ENCODE measurements around the gene KIF1A. TPM values are rescaled to one million over a fixed set of nuclear protein-coding genes. Genes with fewer than 3 reads are reported as not detected.

The KIF1A gene
- total and polyA plus RNA-seq, 10 of the 15 experiments (the other 5 are each of a cell fraction or from before 2014, with no cell fraction given): 0.04 to 0.95 (median 0.06) TPM; not detected in 5

- ChIA-PET POLR2A (no interaction called here), RAD21 (ENCODE audit: unreplicated experiment) (interaction anchor here (0.7 to 1.0 kb wide), 2 partner anchors 10 to 542 kb away, joined by 3 read pairs; no protein-coding TSS in a partner anchor)
These were observed 30.7 kb upstream of the KIF1A start for GRCh38 chr2:240850756-240851077.

More at GRCh38 chr2:240850756-240851077, 30.7 kb upstream of the KIF1A start:
- H3K36me3 ChIP-seq (ENCODE audit: control insufficient read depth in 2 of 2, insufficient read depth in 2 of 2, low read length in 1 of 2): no peaks in the 10 kb centered on the region
- no peaks in the 10 kb centered on the region for H3K27me3 ChIP-seq (replicated peaks in 1 of 2; ENCODE audit: control insufficient read depth in 2 of 2, insufficient read depth in 2 of 2, low read length in 1 of 2)
- no peak for DNase-seq (ENCODE audit: low read depth, low spot score)
- BruUV-seq (replicated peaks): no TSS peak
- SMC1A ChIA-PET (ENCODE audit: uncharacterized antibody, unreplicated experiment): interaction anchor here (0.6 kb wide), 1 partner anchor 9 kb away, joined by 3 read pairs; no protein-coding TSS in a partner anchor
- WGBS (ENCODE audit: insufficient coverage, insufficient replicate concordance, low lambda C conversion rate, missing lambda C conversion rate): 37% methylated on average over 11 of the region's 11 CpGs
- in situ Hi-C loops (cut with MboI) (loop anchor here (10.0 kb wide), 1 partner anchor 804 kb away; no protein-coding TSS in a partner anchor), intact Hi-C loops (cut with micrococcal nuclease; ENCODE audit: unreplicated experiment) (loop anchor here (5.0 to 10.0 kb wide), 2 partner anchors 227 to 364 kb away; no protein-coding TSS in a partner anchor)
- H3K4me3 ChIP-seq: no peak overlapping the region
- H4K20me1 ChIP-seq (ENCODE audit: control insufficient read depth, insufficient read depth): no peaks in the 10 kb centered on the region
- no peak for FAIRE-seq
- H3K27ac ChIP-seq (ENCODE audit: control insufficient read depth, insufficient read depth): no peak overlapping the region
- H3K79me2 ChIP-seq (ENCODE audit: control insufficient read depth, insufficient read depth, low read length): no peaks in the 10 kb centered on the region
- CTCF ChIA-PET: interaction anchor here (0.6 to 1.7 kb wide), 10 partner anchors 10 to 1028 kb away, joined by 3 to 12 read pairs (median 3); no protein-coding TSS in a partner anchor
- no peak for ATAC-seq
- TF ChIP-seq NRF1 (conservative IDR thresholded peaks at IDR 0.05; ENCODE audit: low read depth, low read length) (no peak), ZNF24 (IDR thresholded peaks at IDR 0.05) (no peak), CEBPB (IDR thresholded peaks at IDR 0.05; ENCODE audit: borderline replicate concordance in 1 of 2, low read depth in 2 of 2, low read length in 2 of 2) (no peak), NBN (IDR thresholded peaks at IDR 0.05) (no peak), E2F8 (IDR thresholded peaks at IDR 0.05; ENCODE audit: low read depth, partially characterized antibody) (no peak), SRF (IDR thresholded peaks at IDR 0.05; ENCODE audit: low read depth in 2 of 2, low read length in 2 of 2) (no peak), SP1 (IDR thresholded peaks at IDR 0.05; ENCODE audit: low read depth, low read length) (no peak), E4F1 (IDR thresholded peaks at IDR 0.05; ENCODE audit: borderline replicate concordance, partially characterized antibody) (no peak), RUNX3 (IDR thresholded peaks at IDR 0.05; ENCODE audit: low read length) (no peak)
- H3K4me2 ChIP-seq (ENCODE audit: control insufficient read depth, insufficient read depth): no peak overlapping the region
- no peak overlapping the region for H3K9ac ChIP-seq (ENCODE audit: control insufficient read depth, insufficient read depth, low read length)
- H2AFZ ChIP-seq (ENCODE audit: control insufficient read depth, low read depth, low read length): no peak overlapping the region
- no peaks in the 10 kb centered on the region for H3K4me1 ChIP-seq (ENCODE audit: control insufficient read depth, insufficient read depth, low read length)
- peaks cover 1% of the 10 kb centered on the region; the same call in 1 of the 3 replicates for H3K9me3 ChIP-seq (replicated peaks; ENCODE audit: control insufficient read depth, insufficient read depth, low read length)
